Right renal pelvis (tissue), 4 donors: Measurements from ENCODE around the gene PPP1R1A. TPM values are rescaled to one million over a fixed set of nuclear protein-coding genes. Genes with fewer than 3 reads are reported as not detected.

Source experiments
- DNase-seq, 4 donors: peaks; one replicate each; pipeline ENCODE4 v3.0.0-alpha.2; 2013; ENCODE audit warnings: low read depth in 4 of 4, low spot score in 3 of 4, missing footprints in 1 of 4
- polyA plus RNA-seq, 4 donors: library from polyadenylated mRNA; unstranded; fragments of 120-200 nt; gene quantifications; one replicate each; pipeline ENCODE4 v1.2.1, GENCODE V29; 2013; ENCODE audit not compliant: insufficient read length in 4 of 4

The PPP1R1A gene
- 10 to 100 TPM; 52.2 to 64.5 (median 60.9) TPM for polyA plus RNA-seq

- DNase-seq = no peak
Observed at GRCh38 chr12:54588110-54588889, at the start of gene PPP1R1A. TSS of gene PPP1R1A (minus strand) at chr12:54588659. CDS start at chr12:54588488, 171 bp downstream.

GRCh38 chr12:54634795-54635194 is 46.3 kb upstream of the PPP1R1A start, which contains the start of gene LACRT:
TSS of gene LACRT (minus strand) at chr12:54634895. CDS start at chr12:54634841, 54 bp downstream.
- no peak for DNase-seq

- DNase-seq = no peak
Observed at GRCh38 chr12:54631988-54632728, 43.7 kb upstream of the PPP1R1A start.

- DNase-seq = no peak
Observed at GRCh38 chr12:54631551-54631950, 43.1 kb upstream of the PPP1R1A start.

- DNase-seq = no peak
Observed at GRCh38 chr12:54629925-54630324, 41.5 kb upstream of the PPP1R1A start.

GRCh38 chr12:54628186-54628846 is 39.9 kb upstream of the PPP1R1A start:
- no peak for DNase-seq

GRCh38 chr12:54627304-54627703 is 38.8 kb upstream of the PPP1R1A start:
- no peak for DNase-seq

GRCh38 chr12:54625598-54625997 is 37.1 kb upstream of the PPP1R1A start:
- no peak for DNase-seq

- no peak for DNase-seq
Observed at GRCh38 chr12:54624315-54625279, 36.1 kb upstream of the PPP1R1A start.

- DNase-seq = no peak
Observed at GRCh38 chr12:54622463-54623183, 34.2 kb upstream of the PPP1R1A start.

GRCh38 chr12:54616933-54617680 is 28.6 kb upstream of the PPP1R1A start:
- no peak for DNase-seq

- no peak for DNase-seq
Observed at GRCh38 chr12:54612225-54612750, 23.8 kb upstream of the PPP1R1A start.

GRCh38 chr12:54611715-54612149 is 23.3 kb upstream of the PPP1R1A start:
- DNase-seq = no peak

GRCh38 chr12:54608769-54609168 is 20.3 kb upstream of the PPP1R1A start:
- no peak for DNase-seq

- no peak for DNase-seq
Observed at GRCh38 chr12:54608156-54608555, 19.7 kb upstream of the PPP1R1A start.

- no peak for DNase-seq
Observed at GRCh38 chr12:54606556-54606955, 18.1 kb upstream of the PPP1R1A start.

- no peak for DNase-seq
Observed at GRCh38 chr12:54605138-54605970, 16.9 kb upstream of the PPP1R1A start.
